ENCODE measurements around the gene DEFB119.
"Not testable (repeated sequence)": the region's sequence is repeated elsewhere in the genome, so short reads cannot be mapped to it uniquely, and the experiment has no call there.

The DEFB119 gene

GRCh38 chr20:31390490-31390889 lies at the start of gene DEFB119:
DEFB119 (minus strand) TSS chr20:31390590; CDS start chr20:31390483, 107 bp downstream.
- no peak within 1 kb of the TSS for H3K9ac ChIP-seq (ENCODE audit: low read length in 2 of 2)
- no peak within 1 kb of the TSS for H3K4me3 ChIP-seq (ENCODE audit: low read length in 2 of 2)
- no peaks in the 10 kb centered on the region for H3K4me1 ChIP-seq (ENCODE audit: control insufficient read depth, insufficient read depth, low read length)
- peaks cover 0 to 3% of the 10 kb centered on the region in 2 donors for H3K27me3 ChIP-seq (ENCODE audit: control insufficient read depth in 1 of 2, insufficient read depth in 2 of 2, low read length in 2 of 2)
- no peaks in the 10 kb centered on the region for H3K9me3 ChIP-seq (ENCODE audit: control insufficient read depth in 2 of 2, low read length in 2 of 2)
- H3K27ac ChIP-seq (ENCODE audit: low read length) = no peak within 1 kb of the TSS
- H3K36me3 ChIP-seq (ENCODE audit: control insufficient read depth in 2 of 2, insufficient read depth in 2 of 2, low read length in 2 of 2) = no peaks in the 10 kb centered on the region

DNA sequence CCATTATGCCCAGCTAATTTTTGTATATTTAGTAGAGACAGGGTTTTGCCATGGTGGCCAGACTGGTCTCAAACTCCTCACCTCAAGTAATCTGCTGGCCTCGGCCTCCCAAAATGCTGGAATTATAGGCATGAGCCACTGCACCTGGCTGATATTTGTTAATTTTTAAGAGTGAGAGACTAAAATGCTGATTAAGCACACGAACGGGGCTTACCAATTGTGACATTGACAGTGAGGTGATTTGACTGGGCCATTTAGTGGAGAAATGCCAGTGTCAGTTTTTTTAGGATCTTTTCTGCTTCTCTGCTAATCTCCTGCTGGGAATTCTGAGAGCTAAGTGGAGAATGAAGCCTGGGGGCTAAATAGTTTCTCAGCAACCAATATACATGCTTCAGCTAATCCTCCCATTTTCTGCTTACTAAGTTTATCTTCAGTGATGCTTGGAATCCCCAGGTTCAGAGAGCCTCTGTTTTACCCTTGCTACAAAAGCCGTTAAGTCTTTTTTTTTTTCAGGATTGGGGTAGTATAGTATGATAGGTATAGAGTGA lies 40.3 kb upstream of the DEFB119 start:
- Histone ChIP-seq H3K27ac (ENCODE audit: low read length) (no peak overlapping the region), H3K27me3 (ENCODE audit: control insufficient read depth in 1 of 2, insufficient read depth in 2 of 2, low read length in 2 of 2) (no peaks in the 10 kb centered on the region), H3K36me3 (ENCODE audit: control insufficient read depth in 2 of 2, insufficient read depth in 2 of 2, low read length in 2 of 2) (no peaks in the 10 kb centered on the region), H3K9ac (ENCODE audit: low read length in 2 of 2) (no peak overlapping the region), H3K9me3 (ENCODE audit: control insufficient read depth in 2 of 2, low read length in 2 of 2) (no peaks in the 10 kb centered on the region), H3K4me3 (ENCODE audit: low read length in 2 of 2) (no peak overlapping the region), H3K4me1 (ENCODE audit: control insufficient read depth, insufficient read depth, low read length) (no peaks in the 10 kb centered on the region)

- not testable (repeated sequence) for H3K4me1 ChIP-seq (ENCODE audit: control insufficient read depth, insufficient read depth, low read length); H3K27me3 ChIP-seq (ENCODE audit: control insufficient read depth in 1 of 2, insufficient read depth in 2 of 2, low read length in 2 of 2); H3K9me3 ChIP-seq (ENCODE audit: control insufficient read depth in 2 of 2, low read length in 2 of 2); H3K4me3 ChIP-seq (ENCODE audit: low read length in 2 of 2); H3K9ac ChIP-seq (ENCODE audit: low read length in 2 of 2); H3K36me3 ChIP-seq (ENCODE audit: control insufficient read depth in 2 of 2, insufficient read depth in 2 of 2, low read length in 2 of 2); H3K27ac ChIP-seq (ENCODE audit: low read length)
Measured at GRCh38 chr20:31427576-31427975, 37.2 kb upstream of the DEFB119 start.

DNA sequence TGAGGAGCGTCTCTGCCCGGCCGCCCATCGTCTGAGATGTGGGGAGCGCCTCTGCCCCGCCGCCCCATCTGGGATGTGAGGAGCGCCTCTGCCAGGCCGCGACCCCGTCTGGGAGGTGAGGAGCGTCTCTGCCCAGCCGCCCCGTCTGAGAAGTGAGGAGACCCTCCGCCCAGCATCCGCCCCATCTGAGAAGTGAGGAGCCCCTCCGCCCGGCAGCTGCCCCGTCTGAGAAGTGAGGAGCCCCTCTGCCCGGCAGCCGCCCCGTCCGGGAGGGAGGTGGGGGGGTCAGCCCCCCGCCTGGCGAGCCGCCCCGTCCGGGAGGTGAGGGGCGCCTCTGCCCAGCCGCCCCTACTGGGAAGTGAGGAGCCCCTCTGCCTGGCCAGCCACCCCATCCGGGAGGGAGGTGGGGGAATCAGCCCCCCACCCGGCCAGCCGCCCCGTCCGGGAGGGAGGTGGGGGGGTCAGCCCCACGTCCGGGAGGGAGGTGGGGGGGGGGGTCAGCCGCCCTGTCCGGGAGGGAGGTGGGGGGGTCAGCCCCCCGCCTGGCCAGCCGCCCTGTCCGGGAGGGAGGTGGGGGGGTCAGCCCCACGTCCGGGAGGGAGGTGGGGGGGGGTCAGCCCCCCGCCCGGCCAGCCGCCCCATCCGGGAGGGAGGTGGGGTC lies 36.6 kb upstream of the DEFB119 start:
- H3K4me1 ChIP-seq (ENCODE audit: control insufficient read depth, insufficient read depth, low read length); H3K27ac ChIP-seq (ENCODE audit: low read length); H3K9me3 ChIP-seq (ENCODE audit: control insufficient read depth in 2 of 2, low read length in 2 of 2); H3K9ac ChIP-seq (ENCODE audit: low read length in 2 of 2); H3K36me3 ChIP-seq (ENCODE audit: control insufficient read depth in 2 of 2, insufficient read depth in 2 of 2, low read length in 2 of 2); H3K27me3 ChIP-seq (ENCODE audit: control insufficient read depth in 1 of 2, insufficient read depth in 2 of 2, low read length in 2 of 2); H3K4me3 ChIP-seq (ENCODE audit: low read length in 2 of 2): not testable (repeated sequence)

GRCh38 chr20:31425797-31426196 lies 35.4 kb upstream of the DEFB119 start:
- H3K4me1 ChIP-seq (ENCODE audit: control insufficient read depth, insufficient read depth, low read length) = no peaks in the 10 kb centered on the region
- no peaks in the 10 kb centered on the region for H3K36me3 ChIP-seq (ENCODE audit: control insufficient read depth in 2 of 2, insufficient read depth in 2 of 2, low read length in 2 of 2)
- H3K27ac ChIP-seq (ENCODE audit: low read length) = no peak overlapping the region
- H3K4me3 ChIP-seq (ENCODE audit: low read length in 2 of 2) = no peak overlapping the region
- H3K9me3 ChIP-seq (ENCODE audit: control insufficient read depth in 2 of 2, low read length in 2 of 2) = no peaks in the 10 kb centered on the region
- H3K9ac ChIP-seq (ENCODE audit: low read length in 2 of 2) = no peak overlapping the region
- H3K27me3 ChIP-seq (ENCODE audit: control insufficient read depth in 1 of 2, insufficient read depth in 2 of 2, low read length in 2 of 2) = no peaks in the 10 kb centered on the region

- H3K4me3 ChIP-seq (ENCODE audit: low read length in 2 of 2) = no peak overlapping the region
- H3K9ac ChIP-seq (ENCODE audit: low read length in 2 of 2) = no peak overlapping the region
- no peaks in the 10 kb centered on the region for H3K4me1 ChIP-seq (ENCODE audit: control insufficient read depth, insufficient read depth, low read length)
- no peaks in the 10 kb centered on the region for H3K36me3 ChIP-seq (ENCODE audit: control insufficient read depth in 2 of 2, insufficient read depth in 2 of 2, low read length in 2 of 2)
- H3K9me3 ChIP-seq (ENCODE audit: control insufficient read depth in 2 of 2, low read length in 2 of 2) = no peaks in the 10 kb centered on the region
- no peak overlapping the region for H3K27ac ChIP-seq (ENCODE audit: low read length)
- H3K27me3 ChIP-seq (ENCODE audit: control insufficient read depth in 1 of 2, insufficient read depth in 2 of 2, low read length in 2 of 2) = peaks cover 0 to 2% of the 10 kb centered on the region in 2 donors
Measured at GRCh38 chr20:31418307-31418706, 27.9 kb upstream of the DEFB119 start.

GRCh38 chr20:31415653-31416052 lies 25.3 kb upstream of the DEFB119 start:
- no peak overlapping the region for H3K9ac ChIP-seq (ENCODE audit: low read length in 2 of 2)
- peaks cover 0 to 2% of the 10 kb centered on the region in 2 donors for H3K27me3 ChIP-seq (ENCODE audit: control insufficient read depth in 1 of 2, insufficient read depth in 2 of 2, low read length in 2 of 2)
- H3K9me3 ChIP-seq (ENCODE audit: control insufficient read depth in 2 of 2, low read length in 2 of 2) = no peaks in the 10 kb centered on the region
- H3K4me1 ChIP-seq (ENCODE audit: control insufficient read depth, insufficient read depth, low read length) = no peaks in the 10 kb centered on the region
- no peaks in the 10 kb centered on the region for H3K36me3 ChIP-seq (ENCODE audit: control insufficient read depth in 2 of 2, insufficient read depth in 2 of 2, low read length in 2 of 2)
- no peak overlapping the region for H3K4me3 ChIP-seq (ENCODE audit: low read length in 2 of 2)
- no peak overlapping the region for H3K27ac ChIP-seq (ENCODE audit: low read length)

DNA sequence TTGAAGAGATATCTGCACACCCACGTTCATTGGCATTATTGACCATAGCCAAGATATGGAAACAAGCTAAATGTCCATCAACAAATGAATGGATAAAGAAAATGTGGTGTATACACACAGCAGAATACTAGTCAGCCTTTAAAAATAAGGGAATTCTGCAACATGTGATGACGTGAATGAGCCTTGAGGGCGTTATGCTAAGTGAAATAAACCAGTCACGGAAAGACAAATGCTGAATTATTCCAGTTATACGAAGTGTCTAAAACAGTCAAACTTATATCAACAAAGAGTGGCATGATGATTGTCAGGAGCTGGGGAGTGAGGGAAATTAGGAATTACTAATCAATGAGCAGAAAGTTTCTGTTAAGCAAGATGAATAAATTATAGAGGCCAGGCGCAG lies 24.0 kb upstream of the DEFB119 start:
- Histone ChIP-seq H3K27me3 (ENCODE audit: control insufficient read depth in 1 of 2, insufficient read depth in 2 of 2, low read length in 2 of 2) (peaks cover 0 to 2% of the 10 kb centered on the region in 2 donors), H3K4me1 (ENCODE audit: control insufficient read depth, insufficient read depth, low read length) (no peaks in the 10 kb centered on the region), H3K4me3 (ENCODE audit: low read length in 2 of 2) (no peak overlapping the region), H3K36me3 (ENCODE audit: control insufficient read depth in 2 of 2, insufficient read depth in 2 of 2, low read length in 2 of 2) (no peaks in the 10 kb centered on the region), H3K27ac (ENCODE audit: low read length) (no peak overlapping the region), H3K9me3 (ENCODE audit: control insufficient read depth in 2 of 2, low read length in 2 of 2) (no peaks in the 10 kb centered on the region), H3K9ac (ENCODE audit: low read length in 2 of 2) (no peak overlapping the region)

DNA sequence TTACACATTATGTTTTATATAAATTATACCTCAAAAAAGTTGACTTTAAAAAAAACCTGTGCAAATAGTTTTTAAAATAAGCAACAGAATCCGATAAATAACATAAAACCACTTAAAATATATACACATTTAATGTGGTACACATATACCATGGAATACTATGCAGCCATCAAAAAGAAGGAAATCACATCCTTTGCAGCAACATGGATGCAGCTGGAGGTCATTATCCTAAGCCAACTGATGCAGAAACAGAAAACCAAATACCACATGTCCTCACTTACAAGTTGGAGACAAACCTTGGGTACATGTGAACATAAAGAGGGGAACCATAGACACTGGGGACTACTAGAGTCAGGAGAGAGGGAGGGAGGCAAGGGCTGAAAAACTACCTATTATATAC lies 19.6 kb upstream of the DEFB119 start:
- Histone ChIP-seq H3K9ac (ENCODE audit: low read length in 2 of 2) (no peak overlapping the region), H3K4me1 (ENCODE audit: control insufficient read depth, insufficient read depth, low read length) (no peaks in the 10 kb centered on the region), H3K27me3 (ENCODE audit: control insufficient read depth in 1 of 2, insufficient read depth in 2 of 2, low read length in 2 of 2) (peaks cover 0 to 2% of the 10 kb centered on the region in 2 donors)

GRCh38 chr20:31406115-31406514 lies 15.7 kb upstream of the DEFB119 start, which contains the start of gene DEFB121:
DEFB121 (minus strand) TSS chr20:31406215; CDS start chr20:31406152, 63 bp downstream.
- Histone ChIP-seq H3K9ac (ENCODE audit: low read length in 2 of 2) (no peak within 1 kb of the TSS), H3K4me3 (ENCODE audit: low read length in 2 of 2) (no peak within 1 kb of the TSS), H3K4me1 (ENCODE audit: control insufficient read depth, insufficient read depth, low read length) (no peaks in the 10 kb centered on the region), H3K27ac (ENCODE audit: low read length) (no peak within 1 kb of the TSS), H3K27me3 (ENCODE audit: control insufficient read depth in 1 of 2, insufficient read depth in 2 of 2, low read length in 2 of 2) (no peaks in the 10 kb centered on the region), H3K36me3 (ENCODE audit: control insufficient read depth in 2 of 2, insufficient read depth in 2 of 2, low read length in 2 of 2) (no peaks in the 10 kb centered on the region), H3K9me3 (ENCODE audit: control insufficient read depth in 2 of 2, low read length in 2 of 2) (peaks cover 0 to 2% of the 10 kb centered on the region in 2 donors)

More for the DNA sequence above, 19.6 kb upstream of the DEFB119 start:
- H3K36me3 ChIP-seq (ENCODE audit: control insufficient read depth in 2 of 2, insufficient read depth in 2 of 2, low read length in 2 of 2) = no peaks in the 10 kb centered on the region
- H3K4me3 ChIP-seq (ENCODE audit: low read length in 2 of 2) = no peak overlapping the region
- H3K9me3 ChIP-seq (ENCODE audit: control insufficient read depth in 2 of 2, low read length in 2 of 2) = no peaks in the 10 kb centered on the region
- H3K27ac ChIP-seq (ENCODE audit: low read length) = no peak overlapping the region

DNA sequence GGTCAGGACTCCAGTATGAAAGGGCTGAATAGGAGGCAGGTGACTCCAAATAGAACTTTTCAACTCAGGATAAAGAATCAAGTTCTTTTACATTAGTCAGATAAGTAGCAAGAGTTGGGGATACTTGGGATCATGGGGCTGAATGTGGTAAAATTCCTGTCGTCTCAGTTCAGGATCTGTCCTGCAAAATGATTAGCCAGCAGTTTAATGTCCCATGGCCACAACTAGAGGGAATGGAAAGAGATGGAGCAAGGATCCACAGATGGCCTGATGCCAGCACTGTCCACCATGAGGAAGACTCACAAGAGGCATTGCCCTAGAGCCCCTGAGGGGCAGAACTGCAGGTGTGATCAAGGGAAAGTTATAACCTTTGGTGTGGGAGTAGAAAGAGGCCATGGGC lies 13.5 kb upstream of the DEFB119 start:
- Histone ChIP-seq H3K9ac (ENCODE audit: low read length in 2 of 2) (no peak overlapping the region), H3K4me3 (ENCODE audit: low read length in 2 of 2) (no peak overlapping the region), H3K36me3 (ENCODE audit: control insufficient read depth in 2 of 2, insufficient read depth in 2 of 2, low read length in 2 of 2) (no peaks in the 10 kb centered on the region), H3K27ac (ENCODE audit: low read length) (no peak overlapping the region), H3K4me1 (ENCODE audit: control insufficient read depth, insufficient read depth, low read length) (no peaks in the 10 kb centered on the region), H3K9me3 (ENCODE audit: control insufficient read depth in 2 of 2, low read length in 2 of 2) (peaks cover 0 to 3% of the 10 kb centered on the region in 2 donors), H3K27me3 (ENCODE audit: control insufficient read depth in 1 of 2, insufficient read depth in 2 of 2, low read length in 2 of 2) (no peaks in the 10 kb centered on the region)
